GM12878 (cell line): ENCODE data around the gene CACHD1. TPM values are rescaled to one million over a fixed set of nuclear protein-coding genes. Genes with fewer than 3 reads are reported as not detected.

Experiments used
- ATAC-seq: fragments of 200-7000 bp; cut with Tn5 transposase; 3 replicates; pipeline ENCODE4 v1.9.1; 2020; ENCODE audit warnings: mild to moderate bottlenecking, moderate library complexity
- BruUV-seq: library from RNA; stranded (reverse); fragments of 400-500 nt; replicated peaks from 2 replicates; lab custom pipeline; 2021; lab: Mats Ljungman, UMichigan
- CTCF ChIA-PET: fragments of 300-600 bp; sonication (Branson Sonifier 250); formaldehyde crosslinking; extraction: SDS; loops from one replicate; lab custom pipeline; 2021; ENCODE audit warnings: inconsistent platforms; lab: Yijun Ruan, JAX
- POLR2A ChIA-PET: fragments of 350-600 bp; formaldehyde crosslinking; extraction: SDS; loops from one replicate; lab custom pipeline; 2021; ENCODE audit warnings: inconsistent platforms; lab: Charles Lee
- RAD21 ChIA-PET: fragments of 300-600 bp; sonication (Branson Sonifier 250); formaldehyde crosslinking; loops from one replicate; lab custom pipeline; 2023; ENCODE audit warnings: antibody characterized with exemption; ENCODE audit not compliant: unreplicated experiment; lab: Charles Lee
- SMC1A ChIA-PET: fragments of 300-600 bp; sonication (Branson Sonifier 250); formaldehyde crosslinking; loops from one replicate; lab custom pipeline; 2023; ENCODE audit not compliant: unreplicated experiment, uncharacterized antibody; lab: Charles Lee
- DNase-seq: peaks from one replicate; pipeline ENCODE4 v3.0.0-alpha.2; 2011; ENCODE audit warnings: low read depth, low spot score
- FAIRE-seq: peaks from 3 replicates; lab custom pipeline; 2011; peaks lifted over from hg19 to GRCh38; lab: Jason Lieb, UNC
- H2AFZ ChIP-seq: 2 replicates; pipeline ENCODE4 v1.6.0; 2011; ENCODE audit warnings: low read depth, low read length, control low read depth; ENCODE audit not compliant: control insufficient read depth
- H3K27ac ChIP-seq: 2 replicates; pipeline ENCODE4 v1.5.1; 2011; ENCODE audit warnings: control low read depth; ENCODE audit not compliant: control insufficient read depth, insufficient read depth
- H3K27me3 ChIP-seq, 2 experiments: replicated peaks in 1 of 2; 2 replicates each; pipeline versions ENCODE4 v1.6.0 to v1.6.1; 2011; ENCODE audit warnings: low read length in 1 of 2; ENCODE audit not compliant: control insufficient read depth in 2 of 2, insufficient read depth in 2 of 2
- H3K36me3 ChIP-seq, 2 experiments: 2 replicates each; pipeline ENCODE4 v1.5.1; 2011; ENCODE audit warnings: low read length in 1 of 2; ENCODE audit not compliant: control insufficient read depth in 2 of 2, insufficient read depth in 2 of 2
- H3K4me1 ChIP-seq: 2 replicates; pipeline ENCODE4 v1.6.1; 2011; ENCODE audit warnings: mild to moderate bottlenecking, low read length, moderate library complexity, mixed read lengths; ENCODE audit not compliant: control insufficient read depth, insufficient read depth
- H3K4me2 ChIP-seq: 2 replicates; pipeline ENCODE4 v1.6.0; 2011; ENCODE audit warnings: control low read depth; ENCODE audit not compliant: control insufficient read depth, insufficient read depth
- H3K4me3 ChIP-seq: fragments of 200-600 bp; sonication (generic); 2 replicates; pipeline ENCODE4 v1.5.1; 2016
- H3K79me2 ChIP-seq: 2 replicates; pipeline ENCODE4 v1.6.0; 2011; ENCODE audit warnings: low read length; ENCODE audit not compliant: control insufficient read depth, insufficient read depth
- H3K9ac ChIP-seq: 2 replicates; pipeline ENCODE4 v1.8.0; 2011; ENCODE audit warnings: low read length, control low read depth, mixed read lengths; ENCODE audit not compliant: control insufficient read depth, insufficient read depth
- H3K9me3 ChIP-seq: replicated peaks from 3 replicates; pipeline ENCODE4 v1.5.1; 2011; ENCODE audit warnings: mild to moderate bottlenecking, low read length; ENCODE audit not compliant: control insufficient read depth, insufficient read depth
- H4K20me1 ChIP-seq: 2 replicates; pipeline ENCODE4 v1.6.0; 2011; ENCODE audit not compliant: control insufficient read depth, insufficient read depth
- CBX3 ChIP-seq: fragments of 200-600 bp; sonication (generic); IDR thresholded peaks from 2 replicates; pipeline ENCODE4 v1.6.1; 2016; ENCODE audit warnings: low read depth, borderline replicate concordance
- CBX5 ChIP-seq: sonication (generic); IDR thresholded peaks from 2 replicates; pipeline ENCODE4 v1.6.1; 2016; ENCODE audit warnings: low read depth, moderate library complexity, mild to moderate bottlenecking, inconsistent platforms
- EZH2 ChIP-seq: IDR thresholded peaks from 2 replicates; pipeline ENCODE4 v1.6.1; 2012; ENCODE audit warnings: low read depth, mild to moderate bottlenecking, control low read depth, inconsistent platforms, low read length, borderline replicate concordance; ENCODE audit not compliant: control insufficient read depth
- IKZF2 ChIP-seq, 2 experiments: fragments of 450-650 bp; IDR thresholded peaks; 2 replicates each; pipeline ENCODE4 v1.6.1; 2017; ENCODE audit warnings: mild to moderate bottlenecking in 2 of 2, moderate library complexity in 2 of 2
- IRF4 ChIP-seq: IDR thresholded peaks from 2 replicates; pipeline ENCODE4 v1.6.1; 2011; ENCODE audit warnings: low read depth, low read length
- NFIC ChIP-seq: IDR thresholded peaks from 2 replicates; pipeline ENCODE4 v1.6.1; 2012; ENCODE audit warnings: low read depth, mild to moderate bottlenecking, inconsistent platforms, low read length, moderate library complexity
- PAX5 ChIP-seq: IDR thresholded peaks from 2 replicates; pipeline ENCODE4 v1.6.1; 2011; ENCODE audit warnings: low read depth, low read length, borderline replicate concordance
- PAX8 ChIP-seq: fragments of 450-650 bp; IDR thresholded peaks from 2 replicates; pipeline ENCODE4 v1.6.1; 2017; ENCODE audit warnings: mild to moderate bottlenecking, moderate library complexity
- PBX3 ChIP-seq: IDR thresholded peaks from 2 replicates; pipeline ENCODE4 v1.6.1; 2011; ENCODE audit warnings: mild to moderate bottlenecking, low read depth, low read length, moderate library complexity; ENCODE audit not compliant: insufficient replicate concordance
- PML ChIP-seq: IDR thresholded peaks from 2 replicates; pipeline ENCODE4 v1.6.1; 2012; ENCODE audit warnings: low read length, inconsistent platforms
- SREBF1 ChIP-seq: IDR thresholded peaks from 2 replicates; pipeline ENCODE4 v1.6.1; 2012; ENCODE audit warnings: mild to moderate bottlenecking, low read length
- STAT1 ChIP-seq: fragments of 450-650 bp; conservative IDR thresholded peaks from 2 replicates; pipeline ENCODE4 v1.6.1; 2014; ENCODE audit warnings: antibody characterized with exemption, mild to moderate bottlenecking
- STAT3 ChIP-seq: IDR thresholded peaks from 2 replicates; pipeline ENCODE4 v1.6.1; 2011; ENCODE audit warnings: low read depth, low read length, improper control_type of control experiment
- WRNIP1 ChIP-seq: IDR thresholded peaks from 2 replicates; pipeline ENCODE4 v1.6.1; 2011; ENCODE audit warnings: low read depth, low read length, improper control_type of control experiment, borderline replicate concordance
- WGBS: methylation state at CpG from one replicate; pipeline ENCODE4 v1.1.6; 2016; ENCODE audit warnings: low lambda C conversion rate; ENCODE audit not compliant: insufficient replicate concordance, insufficient coverage; ENCODE audit errors: missing lambda C conversion rate; 5-methylcytosine and 5-hydroxymethylcytosine counted together
- in situ Hi-C: fragments of 300-500 bp; cut with MboI; formaldehyde crosslinking; loops from 9 replicates; pipeline ENCODE4 v1.14.3; 2018; ENCODE audit warnings: mixed read lengths
- intact Hi-C: fragments of 100-400 bp; cut with micrococcal nuclease; formaldehyde crosslinking; loops from one replicate; pipeline ENCODE4 v1.14.2; 2022; ENCODE audit not compliant: unreplicated experiment
- polyA plus RNA-seq, 11 experiments: library from polyadenylated mRNA; depleted of rRNA in 4 of 11; unstranded in 6 of 11; stranded (reverse) in 5 of 11; fragments of >200 nt; fragmentation: Nextera tagmentation in 4 of 11; fragmentation: Illumina TruSeq in 1 of 11; extraction: Ambion mirVana in 4 of 11; extraction: Trizol in 1 of 11; gene quantifications; 1 replicate in 1 of 11; 2 replicates in 10 of 11; pipeline versions ENCODE4 v1.2.1 to v1.2.3, GENCODE V29; 2011 to 2016; ENCODE audit warnings: inconsistent platforms in 2 of 11, missing spikeins in 2 of 11, low read depth in 1 of 11
- total RNA-seq, 4 experiments: library from RNA; depleted of rRNA in 3 of 4; stranded (reverse); fragments of >200 nt in 3 of 4; fragmentation: Illumina TruSeq in 1 of 4; extraction: Trizol in 1 of 4; gene quantifications; 2 replicates each; pipeline versions ENCODE4 v1.2.1 to v1.2.3, GENCODE V29; 2013 to 2021
- TF ChIP-seq, protein P1 (sequence below): fragments of 450-650 bp; IDR thresholded peaks from 2 replicates; pipeline ENCODE4 v1.6.1; 2017; ENCODE audit warnings: antibody characterized with exemption, mild to moderate bottlenecking, moderate library complexity

CACHD1 gene
- total and polyA plus RNA-seq, 10 of the 15 experiments (the other 5 are each of a cell fraction or from before 2014, with no cell fraction given): 0.03 TPM; not detected in 9

GRCh38 chr1:64539781-64540218 lies 69.9 kb downstream of the CACHD1 start:
- ChIA-PET CTCF (no interaction called here), SMC1A (no interaction called here), POLR2A (no interaction called here), RAD21 (no interaction called here)
- intact Hi-C loops: no loop called here
- BruUV-seq: no TSS peak
- H3K9me3 ChIP-seq: no peaks in the 10 kb centered on the region
- 48% methylated on average over 2 of the region's 2 CpGs for WGBS
- H3K4me3 ChIP-seq: no peak overlapping the region
- H3K4me2 ChIP-seq: no peak overlapping the region
- no peaks in the 10 kb centered on the region for H4K20me1 ChIP-seq
- DNase-seq (no peak), ATAC-seq (no peak), FAIRE-seq (no peak)
- no peaks in the 10 kb centered on the region for H3K4me1 ChIP-seq
- H3K36me3 ChIP-seq: no peaks in the 10 kb centered on the region
- TF ChIP-seq PML (no peak), WRNIP1 (no peak), IRF4 (no peak), STAT1 (no peak), IKZF2 (IDR thresholded peaks at IDR 0.05) (no peak), PBX3 (no peak), CBX5 (no peak), EZH2 (no peak), CBX3 (no peak), STAT3 (no peak), NFIC (no peak), SREBF1 (no peak), PAX8 (no peak), PAX5 (no peak)
- TF ChIP-seq, protein P1, sequence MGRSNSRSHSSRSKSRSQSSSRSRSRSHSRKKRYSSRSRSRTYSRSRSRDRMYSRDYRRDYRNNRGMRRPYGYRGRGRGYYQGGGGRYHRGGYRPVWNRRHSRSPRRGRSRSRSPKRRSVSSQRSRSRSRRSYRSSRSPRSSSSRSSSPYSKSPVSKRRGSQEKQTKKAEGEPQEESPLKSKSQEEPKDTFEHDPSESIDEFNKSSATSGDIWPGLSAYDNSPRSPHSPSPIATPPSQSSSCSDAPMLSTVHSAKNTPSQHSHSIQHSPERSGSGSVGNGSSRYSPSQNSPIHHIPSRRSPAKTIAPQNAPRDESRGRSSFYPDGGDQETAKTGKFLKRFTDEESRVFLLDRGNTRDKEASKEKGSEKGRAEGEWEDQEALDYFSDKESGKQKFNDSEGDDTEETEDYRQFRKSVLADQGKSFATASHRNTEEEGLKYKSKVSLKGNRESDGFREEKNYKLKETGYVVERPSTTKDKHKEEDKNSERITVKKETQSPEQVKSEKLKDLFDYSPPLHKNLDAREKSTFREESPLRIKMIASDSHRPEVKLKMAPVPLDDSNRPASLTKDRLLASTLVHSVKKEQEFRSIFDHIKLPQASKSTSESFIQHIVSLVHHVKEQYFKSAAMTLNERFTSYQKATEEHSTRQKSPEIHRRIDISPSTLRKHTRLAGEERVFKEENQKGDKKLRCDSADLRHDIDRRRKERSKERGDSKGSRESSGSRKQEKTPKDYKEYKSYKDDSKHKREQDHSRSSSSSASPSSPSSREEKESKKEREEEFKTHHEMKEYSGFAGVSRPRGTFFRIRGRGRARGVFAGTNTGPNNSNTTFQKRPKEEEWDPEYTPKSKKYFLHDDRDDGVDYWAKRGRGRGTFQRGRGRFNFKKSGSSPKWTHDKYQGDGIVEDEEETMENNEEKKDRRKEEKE: no peak
- H3K79me2 ChIP-seq: no peaks in the 10 kb centered on the region
- no peaks in the 10 kb centered on the region; a peak in 1 of 4 replicates for H3K27me3 ChIP-seq
- in situ Hi-C loops: no loop called here
- no peak overlapping the region for H3K9ac ChIP-seq
- H2AFZ ChIP-seq: no peak overlapping the region
- H3K27ac ChIP-seq: no peak overlapping the region
